Measurements from ENCODE around the gene EYA4.

DNA sequence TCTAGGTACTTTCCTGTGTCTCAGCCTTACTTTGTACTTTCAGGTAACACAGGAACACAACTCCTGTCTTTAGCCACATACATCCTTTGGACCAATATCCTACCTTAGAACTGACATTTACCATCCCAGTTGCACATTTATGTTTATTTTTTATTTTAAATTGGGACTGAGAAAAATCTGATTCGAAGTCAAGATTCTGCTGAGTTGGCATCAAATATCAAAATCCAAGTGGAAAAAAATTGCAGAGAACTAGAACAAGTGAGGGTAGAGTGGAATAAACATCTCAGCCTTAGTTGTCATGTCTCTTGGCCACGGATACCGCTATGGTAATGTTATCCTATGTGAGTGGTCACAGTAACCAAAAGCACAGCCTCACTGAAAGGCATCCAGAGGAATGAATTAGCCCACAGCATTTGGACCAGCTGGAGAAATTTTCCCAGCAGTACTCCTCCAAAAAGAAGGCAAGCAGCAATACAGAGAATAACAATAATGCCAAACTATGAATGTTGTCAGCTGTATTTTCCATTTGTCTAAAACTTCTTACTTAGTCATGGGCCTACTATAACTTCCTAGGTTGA lies 17.6 kb upstream of the EYA4 start:
- no peak for TF ChIP-seq POLR2A (IDR thresholded peaks at IDR 0.05)
- no peak for TF ChIP-seq EP300 (IDR thresholded peaks at IDR 0.05)
